Measurements from ENCODE around the gene MPC1.
"Not testable (repeated sequence)": the region's sequence is repeated elsewhere in the genome, so short reads cannot be mapped to it uniquely, and the experiment has no call there.

MPC1 gene

DNA sequence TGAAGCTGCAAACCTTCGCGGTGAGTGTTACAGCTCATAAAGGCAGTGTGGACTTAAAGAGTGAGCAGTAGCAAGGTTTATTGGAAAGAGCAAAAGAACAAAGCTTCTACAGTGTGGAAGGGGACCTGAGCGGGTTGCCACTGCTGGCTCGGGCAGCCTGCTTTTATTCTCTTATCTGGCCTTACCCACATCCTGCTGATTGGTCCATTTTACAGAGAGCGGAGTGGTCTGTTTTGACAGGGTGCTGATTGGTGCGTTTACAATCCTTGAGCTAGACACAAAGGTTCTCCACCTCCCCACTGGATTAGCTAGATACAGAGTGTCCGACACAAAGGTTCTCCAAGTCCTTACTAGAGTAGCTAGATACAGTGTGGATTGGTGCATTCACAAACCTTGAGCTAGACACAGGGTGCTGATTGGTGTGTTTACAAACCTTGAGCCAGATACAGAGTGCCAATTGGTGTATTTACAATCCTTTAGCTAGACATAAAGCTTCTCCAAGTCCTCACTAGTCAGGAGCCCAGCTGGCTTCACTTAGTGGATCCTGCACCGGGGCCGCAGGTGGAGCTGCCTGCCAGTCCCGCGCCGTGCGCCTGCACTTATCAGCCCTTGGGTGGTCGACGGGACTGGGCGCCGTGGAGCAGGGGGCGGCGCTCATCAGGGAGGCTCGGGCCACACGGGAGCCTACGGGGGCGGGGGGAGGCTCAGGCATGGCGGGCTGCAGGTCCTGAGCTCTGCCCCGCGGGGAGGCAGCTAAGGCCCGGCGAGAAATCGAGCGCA is 10.2 kb upstream of the MPC1 start:
- H3K4me3 ChIP-seq (ENCODE audit: control insufficient read depth in 1 of 7, extremely low read depth in 1 of 7, insufficient read depth in 4 of 7, low read depth in 2 of 7, low read length in 6 of 7); H3K27ac ChIP-seq (ENCODE audit: insufficient read depth in 1 of 2, low read depth in 1 of 2, low read length in 2 of 2, poor library complexity in 1 of 2, severe bottlenecking in 2 of 2); H3K9me3 ChIP-seq (ENCODE audit: control extremely low read depth in 1 of 5, control insufficient read depth in 4 of 5, insufficient read depth in 2 of 5, low read depth in 1 of 5, low read length in 4 of 5); H3K36me3 ChIP-seq (ENCODE audit: control insufficient read depth in 4 of 4, insufficient read depth in 4 of 4, low read length in 3 of 4); DNase-seq; H3K4me1 ChIP-seq (ENCODE audit: control extremely low read depth in 1 of 4, control insufficient read depth in 4 of 4, insufficient read depth in 4 of 4, low read length in 3 of 4); H3K27me3 ChIP-seq (replicated peaks in 2 of 5; ENCODE audit: control insufficient read depth in 4 of 5, insufficient read depth in 5 of 5, low read length in 4 of 5): not testable (repeated sequence)
- CTCF ChIA-PET: interaction anchor here (0.7 to 2.9 kb wide), 7 partner anchors 9 to 116 kb away, joined by 3 to 20 read pairs (median 3); no protein-coding TSS in a partner anchor
- WGBS (ENCODE audit: insufficient coverage): 92% methylated on average over 13 of the region's 30 CpGs
- POLR2A ChIA-PET: interaction anchor here (0.6 kb wide), 1 partner anchor 110 kb away, joined by 4 read pairs; no protein-coding TSS in a partner anchor

DNA sequence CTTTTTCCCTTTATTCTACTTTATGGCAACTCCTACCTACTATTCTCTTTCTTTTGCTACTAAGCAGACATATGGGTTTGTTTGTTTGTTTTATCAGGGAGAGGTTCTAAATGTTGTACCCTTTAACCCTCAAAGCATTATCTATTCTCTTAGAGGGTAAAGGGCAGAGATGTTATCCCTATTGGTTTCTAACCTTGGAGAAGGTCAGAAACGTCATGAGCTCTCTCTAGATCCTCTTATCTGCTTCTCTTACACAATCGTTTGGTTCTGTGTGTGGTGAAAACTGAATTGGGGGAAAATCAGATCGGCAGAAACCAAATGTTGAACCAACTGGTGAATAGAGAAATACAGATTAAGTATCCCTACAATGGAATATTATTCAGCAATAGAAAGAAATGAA is 6.4 kb upstream of the MPC1 start:
- no peak for DNase-seq
- no peak overlapping the region for H3K4me3 ChIP-seq (ENCODE audit: control insufficient read depth in 1 of 7, extremely low read depth in 1 of 7, insufficient read depth in 4 of 7, low read depth in 2 of 7, low read length in 6 of 7)
- H3K27ac ChIP-seq (ENCODE audit: insufficient read depth in 1 of 2, low read depth in 1 of 2, low read length in 2 of 2, poor library complexity in 1 of 2, severe bottlenecking in 2 of 2): no peak overlapping the region
- H3K36me3 ChIP-seq (ENCODE audit: control insufficient read depth in 4 of 4, insufficient read depth in 4 of 4, low read length in 3 of 4): no peaks in the 10 kb centered on the region
- WGBS (ENCODE audit: insufficient coverage): 60% methylated on average over 1 of the region's 3 CpGs
- ChIA-PET POLR2A (no interaction called here), CTCF (interaction anchor here (1.1 to 4.0 kb wide), 3 partner anchors 10 to 12 kb away, joined by 3 to 18 read pairs (median 7); no protein-coding TSS in a partner anchor)
- H3K9me3 ChIP-seq (ENCODE audit: control extremely low read depth in 1 of 5, control insufficient read depth in 4 of 5, insufficient read depth in 2 of 5, low read depth in 1 of 5, low read length in 4 of 5): no peaks in the 10 kb centered on the region
- peaks cover 0 to 3% (median 3%) of the 10 kb centered on the region in 5 experiments for H3K27me3 ChIP-seq (replicated peaks in 2 of 5; ENCODE audit: control insufficient read depth in 4 of 5, insufficient read depth in 5 of 5, low read length in 4 of 5)
- peaks cover 0 to 3% (median under 1%) of the 10 kb centered on the region in 4 experiments for H3K4me1 ChIP-seq (ENCODE audit: control extremely low read depth in 1 of 4, control insufficient read depth in 4 of 4, insufficient read depth in 4 of 4, low read length in 3 of 4)

DNA sequence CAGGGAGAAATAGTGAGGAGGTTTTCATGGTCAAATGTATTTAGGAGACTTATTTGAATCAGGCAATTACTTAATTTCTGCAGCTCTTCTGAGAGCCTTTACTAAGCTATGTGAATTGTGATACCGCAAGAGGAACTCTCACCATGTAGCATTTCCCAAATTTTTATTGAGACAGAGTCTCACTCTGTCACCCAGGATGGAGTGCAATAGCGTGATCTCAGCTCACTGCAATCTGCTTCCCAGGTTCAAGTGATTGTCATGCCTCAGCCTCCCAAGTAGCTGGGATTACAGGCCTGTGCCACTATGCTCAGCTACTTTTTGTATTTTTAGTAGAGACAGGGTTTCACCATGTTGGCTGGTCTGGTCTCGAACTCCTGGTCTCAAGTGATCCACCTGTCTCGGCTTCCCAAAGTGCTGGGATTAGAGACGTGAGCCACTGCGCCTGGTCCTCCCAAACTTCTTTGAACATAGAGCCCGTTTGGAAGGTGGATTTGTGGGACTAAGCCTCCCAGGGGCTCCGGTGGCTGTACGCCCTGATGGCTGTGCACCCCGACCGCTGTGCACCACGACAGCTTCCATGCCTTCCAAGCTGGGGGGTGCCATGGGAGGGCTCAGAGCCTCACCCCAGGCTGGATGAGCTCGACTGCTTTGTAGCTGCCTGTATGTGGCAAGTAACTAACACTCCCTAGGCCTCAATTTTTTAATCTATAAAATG is 5.7 kb upstream of the MPC1 start:
- WGBS (ENCODE audit: insufficient coverage): 94% methylated on average over 12 of the region's 13 CpGs
- peaks cover 0 to 9% (median under 1%) of the 10 kb centered on the region in 4 experiments for H3K4me1 ChIP-seq (ENCODE audit: control extremely low read depth in 1 of 4, control insufficient read depth in 4 of 4, insufficient read depth in 4 of 4, low read length in 3 of 4)
- no peak overlapping the region for H3K4me3 ChIP-seq (ENCODE audit: control insufficient read depth in 1 of 7, extremely low read depth in 1 of 7, insufficient read depth in 4 of 7, low read depth in 2 of 7, low read length in 6 of 7)
- H3K36me3 ChIP-seq (ENCODE audit: control insufficient read depth in 4 of 4, insufficient read depth in 4 of 4, low read length in 3 of 4): no peaks in the 10 kb centered on the region
- peaks cover 0 to 3% (median 3%) of the 10 kb centered on the region in 5 experiments for H3K27me3 ChIP-seq (replicated peaks in 2 of 5; ENCODE audit: control insufficient read depth in 4 of 5, insufficient read depth in 5 of 5, low read length in 4 of 5)
- CTCF ChIA-PET: interaction anchor here (0.7 to 4.0 kb wide), 8 partner anchors 10 to 95 kb away, joined by 3 to 18 read pairs (median 3); no protein-coding TSS in a partner anchor
- POLR2A ChIA-PET: no interaction called here
- DNase-seq: no peak
- no peaks in the 10 kb centered on the region for H3K9me3 ChIP-seq (ENCODE audit: control extremely low read depth in 1 of 5, control insufficient read depth in 4 of 5, insufficient read depth in 2 of 5, low read depth in 1 of 5, low read length in 4 of 5)
- no peak overlapping the region for H3K27ac ChIP-seq (ENCODE audit: insufficient read depth in 1 of 2, low read depth in 1 of 2, low read length in 2 of 2, poor library complexity in 1 of 2, severe bottlenecking in 2 of 2)

DNA sequence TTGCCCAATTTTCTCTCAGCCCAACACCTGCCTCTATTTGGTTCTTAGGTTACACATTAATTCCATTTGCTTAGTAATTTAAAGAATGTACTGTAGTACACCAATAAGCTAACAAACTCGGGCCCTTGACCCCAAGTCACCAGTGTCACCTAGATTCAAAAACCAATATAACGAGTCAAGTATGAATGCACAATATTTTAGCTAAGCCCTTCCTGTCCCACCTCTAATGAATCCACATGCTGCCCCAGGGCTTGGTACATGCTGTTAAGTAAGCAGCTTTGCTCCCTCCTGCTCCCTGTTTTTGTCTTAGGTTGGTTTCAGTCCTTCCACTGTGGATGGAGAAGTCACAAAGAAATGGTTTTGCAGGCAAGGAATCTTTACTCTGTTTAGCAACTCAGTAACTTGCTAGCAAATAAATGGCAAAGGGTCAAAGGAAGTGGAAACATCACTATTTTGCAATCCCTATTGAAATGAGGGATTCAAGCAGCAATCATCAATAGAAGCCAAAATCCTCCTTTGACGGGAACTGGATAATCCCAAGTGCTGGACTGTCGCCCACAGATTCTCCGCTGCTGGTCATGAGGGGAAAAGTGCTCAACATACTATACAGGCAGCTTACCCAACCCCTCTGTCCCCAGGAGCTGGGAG is 5.0 kb upstream of the MPC1 start:
- Histone ChIP-seq H3K27ac (ENCODE audit: insufficient read depth in 1 of 2, low read depth in 1 of 2, low read length in 2 of 2, poor library complexity in 1 of 2, severe bottlenecking in 2 of 2) (no peak overlapping the region), H3K4me3 (ENCODE audit: control insufficient read depth in 1 of 7, extremely low read depth in 1 of 7, insufficient read depth in 4 of 7, low read depth in 2 of 7, low read length in 6 of 7) (no peak overlapping the region), H3K4me1 (ENCODE audit: control extremely low read depth in 1 of 4, control insufficient read depth in 4 of 4, insufficient read depth in 4 of 4, low read length in 3 of 4) (peaks cover 0 to 9% (median under 1%) of the 10 kb centered on the region in 4 experiments), H3K9me3 (ENCODE audit: control extremely low read depth in 1 of 5, control insufficient read depth in 4 of 5, insufficient read depth in 2 of 5, low read depth in 1 of 5, low read length in 4 of 5) (no peaks in the 10 kb centered on the region), H3K27me3 (replicated peaks in 2 of 5; ENCODE audit: control insufficient read depth in 4 of 5, insufficient read depth in 5 of 5, low read length in 4 of 5) (peaks cover 0 to 3% (median 3%) of the 10 kb centered on the region in 5 experiments), H3K36me3 (ENCODE audit: control insufficient read depth in 4 of 4, insufficient read depth in 4 of 4, low read length in 3 of 4) (no peaks in the 10 kb centered on the region)
- CTCF ChIA-PET: interaction anchor here (0.7 to 4.0 kb wide), 7 partner anchors 10 to 94 kb away, joined by 3 to 18 read pairs (median 3); no protein-coding TSS in a partner anchor
- 97% methylated on average over 5 of the region's 5 CpGs for WGBS (ENCODE audit: insufficient coverage)
- POLR2A ChIA-PET: no interaction called here
- DNase-seq: no peak

DNA sequence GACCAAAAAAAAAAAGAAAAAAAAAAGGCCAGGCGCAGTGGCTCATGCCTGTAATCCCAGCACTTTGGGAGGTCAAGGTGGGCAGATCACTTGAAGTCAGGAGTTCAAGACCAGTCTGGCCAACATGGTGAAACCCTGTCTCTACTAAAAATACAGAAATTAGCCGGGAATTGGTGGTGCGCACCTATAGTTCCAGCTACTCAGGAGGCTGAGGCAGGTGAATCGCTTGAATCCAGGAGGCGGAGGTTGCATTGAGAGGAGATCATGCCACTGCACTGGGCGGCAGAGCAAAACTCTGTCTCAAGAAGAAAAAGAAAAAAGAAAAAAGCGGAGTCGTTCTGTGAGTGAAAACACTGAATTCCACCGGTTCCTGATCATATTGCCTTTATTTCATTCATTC is 4.4 kb upstream of the MPC1 start:
- CTCF ChIA-PET: interaction anchor here (0.6 to 4.0 kb wide), 7 partner anchors 10 to 92 kb away, joined by 3 to 18 read pairs (median 3); no protein-coding TSS in a partner anchor
- H3K36me3 ChIP-seq (ENCODE audit: control insufficient read depth in 4 of 4, insufficient read depth in 4 of 4, low read length in 3 of 4); DNase-seq; POLR2A ChIA-PET; H3K4me3 ChIP-seq (ENCODE audit: control insufficient read depth in 1 of 7, extremely low read depth in 1 of 7, insufficient read depth in 4 of 7, low read depth in 2 of 7, low read length in 6 of 7); H3K27ac ChIP-seq (ENCODE audit: insufficient read depth in 1 of 2, low read depth in 1 of 2, low read length in 2 of 2, poor library complexity in 1 of 2, severe bottlenecking in 2 of 2); H3K27me3 ChIP-seq (replicated peaks in 2 of 5; ENCODE audit: control insufficient read depth in 4 of 5, insufficient read depth in 5 of 5, low read length in 4 of 5); H3K9me3 ChIP-seq (ENCODE audit: control extremely low read depth in 1 of 5, control insufficient read depth in 4 of 5, insufficient read depth in 2 of 5, low read depth in 1 of 5, low read length in 4 of 5): not testable (repeated sequence)
- H3K4me1 ChIP-seq (ENCODE audit: control extremely low read depth in 1 of 4, control insufficient read depth in 4 of 4, insufficient read depth in 4 of 4, low read length in 3 of 4): peaks cover 0 to 11% (median 3%) of the 10 kb centered on the region in 4 experiments
- 98% methylated on average over 5 of the region's 9 CpGs for WGBS (ENCODE audit: insufficient coverage)

DNA sequence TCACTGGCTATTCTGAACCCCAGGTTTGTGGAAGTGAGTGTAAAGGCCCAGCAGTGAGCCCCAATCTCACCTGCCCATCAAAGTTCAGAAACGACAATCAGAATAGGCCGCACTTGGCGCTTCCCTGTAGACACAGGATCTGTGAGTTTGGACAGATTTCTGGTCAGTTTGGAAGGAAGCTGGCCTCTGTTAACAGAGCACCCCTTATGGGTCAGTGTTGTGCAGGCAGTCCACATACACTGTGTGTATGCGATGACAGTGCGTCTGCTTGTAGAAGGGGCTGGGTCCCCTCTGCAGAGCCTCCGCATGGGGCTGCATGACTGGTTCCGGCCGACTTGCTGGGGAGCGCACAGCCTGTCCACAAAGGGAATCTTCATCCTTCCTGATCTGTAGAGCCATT is 3.4 kb upstream of the MPC1 start:
- Histone ChIP-seq H3K27ac (ENCODE audit: insufficient read depth in 1 of 2, low read depth in 1 of 2, low read length in 2 of 2, poor library complexity in 1 of 2, severe bottlenecking in 2 of 2) (no peak overlapping the region), H3K4me3 (ENCODE audit: control insufficient read depth in 1 of 7, extremely low read depth in 1 of 7, insufficient read depth in 4 of 7, low read depth in 2 of 7, low read length in 6 of 7) (no peak overlapping the region), H3K9me3 (ENCODE audit: control extremely low read depth in 1 of 5, control insufficient read depth in 4 of 5, insufficient read depth in 2 of 5, low read depth in 1 of 5, low read length in 4 of 5) (no peaks in the 10 kb centered on the region), H3K4me1 (ENCODE audit: control extremely low read depth in 1 of 4, control insufficient read depth in 4 of 4, insufficient read depth in 4 of 4, low read length in 3 of 4) (peaks cover 0 to 13% (median 11%) of the 10 kb centered on the region in 4 experiments), H3K27me3 (replicated peaks in 2 of 5; ENCODE audit: control insufficient read depth in 4 of 5, insufficient read depth in 5 of 5, low read length in 4 of 5) (peaks cover 0 to 3% (median 0%) of the 10 kb centered on the region in 5 experiments), H3K36me3 (ENCODE audit: control insufficient read depth in 4 of 4, insufficient read depth in 4 of 4, low read length in 3 of 4) (no peaks in the 10 kb centered on the region)
- 99% methylated on average over 9 of the region's 9 CpGs for WGBS (ENCODE audit: insufficient coverage)
- CTCF ChIA-PET: interaction anchor here (1.0 to 4.0 kb wide), 5 partner anchors 9 to 75 kb away, joined by 3 to 18 read pairs (median 5); no protein-coding TSS in a partner anchor
- POLR2A ChIA-PET: no interaction called here
- no peak for DNase-seq

Data from common myeloid progenitor, CD34-positive (primary cell).